Occipital lobe (tissue), 2 donors: ENCODE measurements around the gene PPCDC. TPM values are rescaled to one million over a fixed set of nuclear protein-coding genes. Genes with fewer than 3 reads are reported as not detected.
A peak's percentile ranks its signal among the peaks of the same experiment; 100 is the strongest.

Experiments used
- DNase-seq: peaks from one replicate; lab custom pipeline; 2025; lab: John Stamatoyannopoulos, UW
- total RNA-seq: library from RNA; depleted of rRNA; stranded (reverse); fragments of >200 nt; gene quantifications from one replicate; pipeline ENCODE4 v1.2.3, GENCODE V29; 2014

Gene PPCDC, protein sequence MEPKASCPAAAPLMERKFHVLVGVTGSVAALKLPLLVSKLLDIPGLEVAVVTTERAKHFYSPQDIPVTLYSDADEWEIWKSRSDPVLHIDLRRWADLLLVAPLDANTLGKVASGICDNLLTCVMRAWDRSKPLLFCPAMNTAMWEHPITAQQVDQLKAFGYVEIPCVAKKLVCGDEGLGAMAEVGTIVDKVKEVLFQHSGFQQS
- total RNA-seq, result 7.2 TPM

- peak; percentile 96 for DNase-seq
Measured at GRCh38 chr15:75023181-75023871, at the start of gene PPCDC. Gene PPCDC (plus strand): TSS chr15:75023590. CDS start chr15:75028319, 4,729 bp downstream.

DNA sequence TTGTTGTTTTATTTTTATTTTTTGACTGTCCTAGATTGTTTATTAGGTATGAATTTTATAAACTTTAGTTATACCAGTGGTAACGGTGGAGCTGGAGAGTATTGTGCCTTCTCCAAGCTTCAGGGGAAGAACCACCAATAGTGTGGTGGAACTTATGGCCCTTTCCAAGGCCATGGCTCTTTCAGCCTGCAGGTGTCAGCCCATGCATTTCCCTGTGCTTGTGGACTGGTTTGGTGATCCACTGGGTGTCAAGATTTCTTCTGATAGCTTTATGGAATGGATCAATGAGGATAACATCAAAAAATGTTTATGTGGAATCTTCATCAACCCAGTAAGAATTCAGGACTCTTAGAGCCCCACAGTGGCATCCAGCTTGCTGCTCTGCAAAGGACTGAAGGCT is 47.2 kb upstream of the PPCDC start:
- no peak for DNase-seq

DNA sequence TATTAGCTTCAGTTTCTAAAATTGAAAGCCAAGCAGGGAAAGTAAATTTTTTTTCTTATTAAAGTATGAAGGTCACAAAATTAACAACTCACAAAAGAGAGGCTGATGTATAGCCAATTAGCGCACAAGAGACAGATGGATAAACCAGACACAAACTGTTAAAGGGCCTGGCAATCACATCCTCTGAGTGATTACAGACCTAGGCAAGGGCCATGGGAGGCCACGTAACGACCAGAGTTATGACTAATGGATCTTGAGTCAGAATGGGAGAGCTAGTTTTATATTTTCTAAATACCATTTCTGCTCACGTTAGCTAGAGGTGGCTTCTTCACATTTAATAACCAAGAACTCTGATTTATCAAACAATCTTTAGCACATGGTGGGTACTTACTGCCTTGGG is 45.8 kb upstream of the PPCDC start:
- DNase-seq, result no peak

DNA sequence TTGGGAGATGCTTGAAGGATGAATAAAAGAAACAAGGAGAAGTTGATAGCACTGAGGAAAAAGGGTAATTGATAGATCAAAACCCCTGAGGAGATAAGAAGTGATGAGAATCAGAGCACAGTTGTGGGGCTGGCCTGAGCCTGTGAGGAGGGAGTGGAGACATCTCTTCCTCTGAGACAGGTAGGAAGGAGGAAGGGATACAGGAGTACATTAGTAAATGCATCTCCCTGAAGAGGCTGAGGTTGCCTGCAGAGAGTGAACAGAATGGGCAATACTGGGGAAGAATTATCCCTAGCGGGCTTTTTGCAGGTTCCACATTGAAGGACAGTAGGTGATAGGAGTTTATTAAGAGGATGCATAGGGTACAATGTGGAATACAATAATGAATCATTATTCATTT is 45.3 kb upstream of the PPCDC start:
- no peak for DNase-seq

GRCh38 chr15:74978503-74978902 is 44.9 kb upstream of the PPCDC start:
- no peak for DNase-seq

DNA sequence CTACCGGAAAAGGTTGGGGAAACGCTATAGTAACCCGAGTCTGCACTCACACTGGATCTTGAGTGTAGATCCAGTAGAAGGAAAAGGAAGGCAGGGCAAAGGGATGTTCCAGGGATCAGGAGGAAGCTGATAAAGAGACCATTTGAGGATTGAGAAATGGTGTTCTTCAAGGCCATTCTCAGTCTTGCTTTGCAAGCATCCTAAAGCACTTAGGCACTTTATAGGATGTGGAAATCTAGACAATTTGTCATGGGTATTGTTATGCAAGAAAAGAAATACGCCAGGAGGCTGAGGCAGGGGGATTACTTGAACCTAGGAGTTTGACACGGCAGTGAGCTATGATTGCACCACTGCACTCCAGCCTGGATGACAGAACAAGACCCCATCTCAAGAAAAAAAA is 41.2 kb upstream of the PPCDC start:
- no peak for DNase-seq

DNA sequence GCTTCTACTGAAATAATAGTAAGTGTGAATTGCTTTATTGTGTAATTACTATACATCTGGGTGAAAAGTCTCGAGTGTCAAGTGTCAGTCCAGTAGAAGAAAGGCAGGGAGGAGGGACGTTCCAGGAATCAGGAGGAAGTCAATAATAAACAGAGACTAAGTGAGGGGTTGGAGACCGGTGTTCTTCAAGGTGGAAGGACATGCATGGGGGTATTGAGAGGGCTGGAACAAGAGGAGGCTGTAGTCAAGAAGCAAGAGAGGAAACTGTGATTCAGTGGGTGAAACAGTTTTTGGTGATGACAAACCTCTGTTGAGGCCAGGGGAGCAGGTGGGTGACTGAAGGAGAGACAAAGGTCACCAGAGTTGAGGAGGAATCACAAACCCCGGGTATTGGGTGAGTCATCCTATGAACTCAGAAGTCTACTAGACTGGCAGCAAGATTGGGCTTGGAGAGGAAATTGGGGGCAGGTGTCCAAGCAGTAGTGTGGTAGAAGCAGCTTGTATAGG is 39.6 kb upstream of the PPCDC start:
- DNase-seq, result no peak

DNA sequence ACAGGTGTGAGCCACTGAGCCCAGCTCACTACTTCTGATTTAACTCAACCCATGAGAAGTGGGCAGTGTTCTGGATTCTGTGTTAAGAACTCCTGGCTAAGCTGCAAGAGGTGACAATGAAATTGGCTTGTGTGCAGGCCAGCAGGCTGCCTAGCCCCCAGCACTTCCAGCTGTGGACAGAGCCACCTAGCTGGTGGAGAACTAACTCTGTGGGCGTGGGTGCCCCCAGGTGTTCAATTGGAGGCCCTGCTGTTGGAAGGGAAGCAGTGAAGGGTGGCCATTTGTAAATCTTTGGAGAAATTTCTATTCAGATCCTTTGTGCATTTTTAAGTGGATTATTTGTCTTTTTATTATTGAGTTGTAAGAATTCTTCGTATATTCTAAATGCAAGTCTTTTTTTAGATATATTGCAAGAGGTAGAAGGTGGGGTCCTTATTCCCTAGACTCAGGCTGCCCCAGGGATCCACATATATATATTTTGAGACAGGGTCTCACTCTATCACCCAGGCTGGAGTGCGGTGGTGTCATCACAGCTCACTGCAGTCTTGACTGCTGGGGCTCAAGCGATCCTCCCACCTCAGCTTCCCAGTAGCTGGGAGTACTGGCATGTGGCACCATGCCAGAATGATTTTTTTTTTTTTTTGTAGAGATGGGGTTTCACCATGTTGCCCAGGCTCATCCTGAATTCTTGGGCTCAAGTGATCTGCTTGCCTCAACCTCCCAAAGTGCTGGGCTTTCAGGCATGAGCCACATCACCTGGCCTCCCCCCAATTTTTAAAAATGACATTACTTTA is 35.2 kb upstream of the PPCDC start:
- DNase-seq, result no peak

DNA sequence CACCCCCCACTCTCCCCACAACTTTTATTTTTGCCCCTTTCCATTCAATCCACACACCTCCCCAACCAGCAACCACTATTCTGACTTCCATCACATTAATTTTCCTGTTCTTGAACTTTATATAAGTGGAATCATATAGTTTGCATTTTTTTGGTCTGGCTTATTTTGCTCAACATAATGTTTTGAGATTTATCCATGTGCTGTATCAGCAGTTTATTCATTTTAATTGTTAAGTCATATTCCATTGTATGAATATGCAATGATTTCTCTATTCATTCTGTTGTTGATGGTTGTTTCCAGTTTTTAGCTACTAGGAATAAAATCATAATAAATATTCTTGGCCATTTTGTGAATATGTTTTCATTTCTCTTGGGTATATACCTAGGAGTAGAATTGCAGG is 33.9 kb upstream of the PPCDC start:
- no peak for DNase-seq

DNA sequence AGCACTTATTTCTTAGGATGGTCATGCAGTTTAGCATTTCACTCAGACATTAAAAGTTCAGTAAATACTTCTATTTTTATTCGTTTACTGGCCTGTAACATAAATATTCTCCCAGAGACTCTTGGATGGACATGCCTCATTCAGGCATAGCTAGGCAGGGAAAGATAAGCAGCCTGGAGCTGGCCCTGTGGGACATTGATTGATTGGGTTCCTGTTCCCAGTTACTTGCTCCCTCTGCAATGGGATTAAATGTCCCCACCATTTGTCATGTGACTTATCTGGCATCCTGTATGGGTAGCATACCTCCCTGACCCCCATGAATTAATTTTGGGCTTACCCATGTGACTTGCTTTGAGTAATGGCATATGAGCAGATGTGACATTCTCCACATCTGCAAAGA is 30.8 kb upstream of the PPCDC start:
- DNase-seq, result no peak

DNA sequence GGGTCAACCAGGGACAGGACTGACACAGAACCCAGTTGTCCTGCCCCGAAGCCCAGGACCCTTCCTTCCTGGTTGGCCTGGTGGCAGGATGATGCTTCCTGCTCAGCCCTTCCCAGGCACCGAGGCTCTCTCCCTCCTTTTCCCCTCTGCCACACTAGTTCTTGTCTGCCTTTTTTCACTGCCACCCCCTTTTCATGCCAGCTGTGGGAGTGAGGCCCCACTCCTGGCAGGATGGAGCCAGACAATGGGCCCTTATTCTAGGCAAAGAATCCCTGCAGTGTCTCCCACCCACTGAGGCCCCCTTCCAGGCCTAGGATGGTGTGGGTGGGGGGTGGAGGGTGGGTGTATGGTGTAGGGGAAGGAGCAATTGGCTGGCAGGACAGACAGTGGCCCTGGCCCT is 29.2 kb upstream of the PPCDC start:
- peak; percentile 48 for DNase-seq

DNA sequence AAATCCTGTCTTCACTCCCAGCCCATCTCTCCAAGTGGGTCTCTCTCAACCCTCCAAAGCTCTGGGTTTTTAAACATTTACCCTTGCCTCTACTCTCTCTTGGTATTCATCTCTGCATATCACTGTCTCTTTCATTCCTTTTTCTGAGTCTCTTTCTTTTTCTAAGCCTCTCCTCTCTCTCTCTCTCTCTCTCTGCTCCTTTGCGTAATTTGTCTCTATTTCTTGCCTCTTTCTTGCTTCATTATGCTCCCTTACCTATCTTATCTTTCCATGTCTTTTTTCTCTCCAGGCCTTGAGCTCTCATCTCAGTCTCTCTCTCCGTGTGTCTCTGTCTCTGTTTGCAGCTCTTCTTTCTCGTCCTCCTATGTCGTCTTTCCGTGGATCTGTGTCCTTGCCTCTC is 28.7 kb upstream of the PPCDC start:
- no peak for DNase-seq

- DNase-seq, result peak; percentile 95
Measured at GRCh38 chr15:74995182-74995778, 28.1 kb upstream of the PPCDC start, which contains the start of gene SCAMP5. Gene SCAMP5 (plus strand): TSS chr15:74995563. CDS start chr15:75011840, 16,277 bp downstream.

DNA sequence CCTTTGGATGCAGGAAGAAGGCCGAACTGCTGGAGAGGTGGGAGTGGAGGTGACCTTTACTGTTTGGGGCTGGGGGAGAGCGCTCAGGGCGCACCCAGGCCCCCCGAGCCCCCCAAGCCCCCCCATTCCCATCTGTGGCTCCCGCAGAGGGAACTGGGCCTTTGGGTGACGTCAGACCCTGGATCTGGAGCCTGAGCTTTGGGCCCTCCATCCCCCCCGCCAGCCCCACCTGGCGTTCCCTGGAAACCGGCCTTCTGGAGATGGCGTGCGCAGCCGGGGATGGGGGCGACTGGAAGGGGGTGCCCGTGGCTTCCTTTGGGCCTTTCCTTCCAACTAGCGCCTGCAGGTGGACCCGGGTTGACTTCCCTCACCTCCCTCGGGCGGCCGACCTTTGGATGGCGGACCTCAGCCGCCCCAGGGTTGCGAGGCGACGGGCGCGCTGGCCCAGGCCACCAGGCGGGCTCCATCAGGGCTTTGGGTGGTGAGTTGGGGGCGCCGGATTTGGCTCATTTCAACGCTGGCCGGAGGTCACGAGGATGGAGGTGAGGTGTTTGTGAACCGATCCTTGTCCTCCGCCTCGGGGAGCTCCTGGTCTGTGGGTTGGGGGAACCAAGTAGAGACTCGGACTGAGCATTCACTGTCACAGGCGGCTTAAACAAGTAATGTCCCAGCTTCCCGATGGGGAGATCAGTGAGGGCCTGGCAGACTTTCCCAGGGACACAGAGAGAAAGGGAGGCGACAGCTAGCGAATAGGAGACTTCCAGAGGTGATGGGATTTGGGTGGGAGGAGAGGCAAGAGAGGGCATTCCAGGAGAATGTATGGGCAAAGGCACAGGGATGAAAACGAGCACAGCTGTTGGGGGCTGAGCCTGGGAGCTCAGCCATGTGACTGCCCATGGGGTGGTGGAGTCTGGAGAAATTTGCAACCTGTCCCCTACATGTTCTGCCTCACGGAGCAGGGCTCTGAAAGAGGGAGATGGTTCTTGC is 27.3 kb upstream of the PPCDC start:
- DNase-seq, result no peak

DNA sequence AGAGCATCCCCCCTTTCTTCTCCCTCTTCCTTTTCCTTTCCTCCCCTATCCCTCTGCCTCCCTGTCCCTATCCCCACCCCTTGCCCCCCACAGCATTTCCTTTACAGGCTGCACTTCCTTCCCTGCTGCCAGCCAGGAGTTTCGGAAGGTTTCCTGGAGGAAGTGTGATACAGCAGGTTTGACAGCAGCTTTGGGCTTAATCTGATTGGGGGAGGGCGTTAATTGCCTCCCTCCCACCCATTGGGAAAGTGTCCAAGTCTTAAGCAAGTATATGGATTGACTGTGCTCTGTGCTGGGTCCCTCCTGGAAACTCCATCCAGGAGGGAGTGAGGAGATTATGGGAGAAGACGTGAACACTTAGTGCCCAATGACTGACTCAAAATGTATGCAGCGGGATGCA is 26.2 kb upstream of the PPCDC start:
- no peak for DNase-seq

- no peak for DNase-seq
Measured at GRCh38 chr15:74997543-74997942, 25.8 kb upstream of the PPCDC start.

- no peak for DNase-seq
Measured at GRCh38 chr15:75001310-75001709, 22.1 kb upstream of the PPCDC start.

DNA sequence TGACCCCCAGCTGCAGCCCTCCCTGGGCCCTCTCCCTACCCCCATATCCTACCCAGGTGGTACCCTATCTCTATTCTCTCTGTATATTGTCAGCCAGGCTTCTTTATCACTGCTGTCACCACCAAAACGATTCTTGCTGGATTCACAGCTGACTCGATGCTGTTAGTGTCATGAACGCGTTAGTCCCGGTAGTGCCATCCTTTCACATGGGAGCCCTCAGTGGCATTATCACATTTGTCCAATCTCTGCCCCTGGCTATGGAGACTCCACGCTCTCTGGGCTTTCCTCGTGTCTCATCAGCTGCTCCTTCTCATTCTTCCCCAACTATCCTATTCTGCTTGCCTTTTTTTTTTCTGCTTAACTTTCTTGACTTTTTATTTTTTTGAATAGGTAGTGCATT is 21.0 kb upstream of the PPCDC start:
- DNase-seq, result no peak

DNA sequence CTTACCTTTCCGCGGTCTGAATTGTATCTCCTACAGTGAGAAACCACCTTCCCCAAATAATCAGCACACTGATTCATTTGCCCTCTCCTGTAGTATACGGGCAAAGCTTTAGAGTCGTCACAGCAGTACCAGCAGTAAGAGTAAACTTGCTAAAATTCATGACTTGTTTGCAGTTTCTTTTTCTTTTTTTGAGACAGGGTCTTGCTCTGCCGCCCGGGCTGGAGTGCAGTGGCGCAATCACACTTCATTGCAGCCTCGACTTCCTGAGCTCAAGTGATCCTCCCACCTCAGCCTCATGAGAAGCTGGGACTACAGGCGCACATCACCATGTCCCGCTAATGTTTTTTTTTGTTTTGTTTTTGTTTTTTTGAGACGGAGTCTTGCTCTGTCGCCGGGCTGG is 16.2 kb upstream of the PPCDC start:
- DNase-seq, result no peak

GRCh38 chr15:75008221-75008625 is 15.2 kb upstream of the PPCDC start:
- DNase-seq, result no peak
